Upper lobe of right lung (tissue), 1 donor: ENCODE measurements around the gene UST. TPM values are rescaled to one million over a fixed set of nuclear protein-coding genes. Genes with fewer than 3 reads are reported as not detected.
A peak's percentile ranks its signal among the peaks of the same experiment; 100 is the strongest.

Source experiments
- ATAC-seq: fragments of 200-7000 bp; cut with Tn5 transposase; one replicate; pipeline ENCODE4 v1.9.1; 2020; ENCODE audit warnings: mild to moderate bottlenecking, moderate library complexity
- DNase-seq: peaks from one replicate; pipeline ENCODE4 v3.0.0-alpha.2; 2020
- H3K27ac ChIP-seq: fragments of 200-600 bp; one replicate; pipeline ENCODE4 v1.8.0; 2022
- H3K27me3 ChIP-seq: fragments of 200-600 bp; one replicate; pipeline ENCODE4 v1.8.0; 2022; ENCODE audit warnings: mild to moderate bottlenecking
- H3K36me3 ChIP-seq: fragments of 200-600 bp; one replicate; pipeline ENCODE4 v1.8.0; 2022
- H3K4me1 ChIP-seq: fragments of 200-600 bp; one replicate; pipeline ENCODE4 v1.8.0; 2022
- H3K4me3 ChIP-seq: fragments of 200-600 bp; one replicate; pipeline ENCODE4 v1.8.0; 2022; ENCODE audit warnings: mild to moderate bottlenecking
- H3K9me3 ChIP-seq: fragments of 200-600 bp; one replicate; pipeline ENCODE4 v1.8.0; 2022
- CTCF ChIP-seq: fragments of 200-600 bp; IDR thresholded peaks from one replicate; pipeline ENCODE4 v1.8.0; 2022; ENCODE audit warnings: antibody characterized with exemption
- intact Hi-C: fragments of 100-400 bp; cut with DNase I; formaldehyde crosslinking; loops from one replicate; pipeline ENCODE4 v1.11.0; 2022
- total RNA-seq: library from RNA; stranded (reverse); fragmentation: NEBNext Ultra II Directional; extraction: Animal tissue kit (Norgen Biotek cat#: 25700); gene quantifications from one replicate; pipeline ENCODE4 v1.2.1, GENCODE V29; 2021
- donor health status: DM: no; HTN: yes; CAD: no; lungs with severe emphysema.

The UST gene
- total RNA-seq, 1 donor from 2014 or later = 11.8 TPM

GRCh38 chr6:148701375-148701774, 45.5 kb upstream of the UST start:
- no peak for DNase-seq
- H3K36me3 ChIP-seq = no peaks in the 10 kb centered on the region
- TF ChIP-seq CTCF = no peak
- H3K27ac ChIP-seq = no peak overlapping the region
- intact Hi-C loops = no loop called here
- no peak for ATAC-seq
- peaks cover 6% of the 10 kb centered on the region for H3K9me3 ChIP-seq
- H3K27me3 ChIP-seq = no peaks in the 10 kb centered on the region
- H3K4me3 ChIP-seq = peak overlapping the region; percentile 50
- H3K4me1 ChIP-seq = peaks cover 10% of the 10 kb centered on the region

- no peak for TF ChIP-seq CTCF
- Histone ChIP-seq H3K27me3 (no peaks in the 10 kb centered on the region), H3K4me3 (no peak overlapping the region), H3K36me3 (no peaks in the 10 kb centered on the region), H3K9me3 (peaks cover 6% of the 10 kb centered on the region), H3K27ac (no peak overlapping the region), H3K4me1 (peaks cover 10% of the 10 kb centered on the region)
- intact Hi-C loops = no loop called here
- ATAC-seq = no peak
- DNase-seq = no peak
Measured at GRCh38 chr6:148703900-148704299, 42.9 kb upstream of the UST start.

- no peak for TF ChIP-seq CTCF
- Histone ChIP-seq H3K36me3 (no peaks in the 10 kb centered on the region), H3K4me1 (peaks cover 10% of the 10 kb centered on the region), H3K9me3 (peaks cover 6% of the 10 kb centered on the region), H3K4me3 (no peak overlapping the region), H3K27me3 (no peaks in the 10 kb centered on the region), H3K27ac (no peak overlapping the region)
- intact Hi-C loops = no loop called here
- no peak for DNase-seq
- ATAC-seq = peak; percentile 64
Measured at GRCh38 chr6:148704400-148705246, 42.2 kb upstream of the UST start.

- ATAC-seq (no peak), DNase-seq (no peak)
- intact Hi-C loops = no loop called here
- TF ChIP-seq CTCF = no peak
- peaks cover 7% of the 10 kb centered on the region for H3K9me3 ChIP-seq
- H3K36me3 ChIP-seq = no peaks in the 10 kb centered on the region
- H3K27ac ChIP-seq = no peak overlapping the region
- no peak overlapping the region for H3K4me3 ChIP-seq
- no peaks in the 10 kb centered on the region for H3K4me1 ChIP-seq
- H3K27me3 ChIP-seq = no peaks in the 10 kb centered on the region
Measured at GRCh38 chr6:148708707-148709106, 38.1 kb upstream of the UST start.

GRCh38 chr6:148709577-148709976, 37.3 kb upstream of the UST start:
- intact Hi-C loops = no loop called here
- Histone ChIP-seq H3K27ac (no peak overlapping the region), H3K4me3 (no peak overlapping the region), H3K4me1 (no peaks in the 10 kb centered on the region), H3K27me3 (no peaks in the 10 kb centered on the region), H3K36me3 (no peaks in the 10 kb centered on the region), H3K9me3 (peaks cover 7% of the 10 kb centered on the region)
- TF ChIP-seq CTCF = no peak
- ATAC-seq (no peak), DNase-seq (no peak)
